Activated CD4-positive, alpha-beta T cell treated with anti-CD3 and anti-CD28 coated beads for 36 hours (primary cell): Measurements from ENCODE around the gene HM13. TPM values are rescaled to one million over a fixed set of nuclear protein-coding genes. Genes with fewer than 3 reads are reported as not detected.
"Not testable (repeated sequence)": the region's sequence is repeated elsewhere in the genome, so short reads cannot be mapped to it uniquely, and the experiment has no call there.

ENCODE experiments used
- ATAC-seq: fragments of 200-7000 bp; cut with Tn5 transposase; one replicate; pipeline ENCODE4 v1.10.0; 2021; ENCODE audit warnings: mild to moderate bottlenecking, moderate library complexity
- CTCF ChIA-PET: fragments of 350-600 bp; sonication (Branson Sonifier 250); formaldehyde crosslinking; loops from one replicate; lab custom pipeline; 2021; ENCODE audit warnings: antibody characterized with exemption; lab: Charles Lee
- POLR2A ChIA-PET: fragments of 350-600 bp; sonication (Branson Sonifier 250); formaldehyde crosslinking; loops from one replicate; lab custom pipeline; 2021; ENCODE audit warnings: antibody characterized with exemption, inconsistent platforms; lab: Charles Lee
- DNase-seq: peaks from one replicate; pipeline ENCODE4 v3.0.0-alpha.2; 2020
- H3K27ac Mint-ChIP-seq: one replicate; pipeline ENCODE4 v1.8.0; 2021; ENCODE audit warnings: mixed read lengths
- H3K27me3 Mint-ChIP-seq: one replicate; pipeline ENCODE4 v1.8.0; 2021; ENCODE audit warnings: mixed read lengths
- H3K36me3 Mint-ChIP-seq: one replicate; pipeline ENCODE4 v1.8.0; 2021; ENCODE audit warnings: low read depth, mixed read lengths
- H3K4me1 Mint-ChIP-seq: one replicate; pipeline ENCODE4 v1.8.0; 2021; ENCODE audit warnings: mixed read lengths
- H3K4me3 Mint-ChIP-seq: one replicate; pipeline ENCODE4 v1.8.0; 2021; ENCODE audit warnings: mild to moderate bottlenecking, moderate library complexity, mixed read lengths
- H3K9me3 Mint-ChIP-seq: one replicate; pipeline ENCODE4 v1.8.0; 2021; ENCODE audit warnings: low read depth, mixed read lengths
- intact Hi-C, 2 experiments: fragments of 100-400 bp; cut with DNase I in 1 of 2; cut with micrococcal nuclease in 1 of 2; formaldehyde crosslinking; loops; one replicate each; pipeline versions ENCODE4 v1.14.2 to v1.15.1; 2022 to 2024; cut with DNase I, micrococcal nuclease
- total RNA-seq, 2 experiments: library from RNA; stranded (reverse); gene quantifications; one replicate each; pipeline ENCODE4 v1.2.3, GENCODE V29; 2021

Gene HM13
- total RNA-seq, 2 experiments from 2014 or later, result 108 to 111 TPM

- intact Hi-C loops, result no loop called here
- Mint-ChIP-seq H3K4me3 (peak overlapping the region; percentile 91), H3K27ac (peak overlapping the region; percentile 7), H3K4me1 (peaks cover 26% of the 10 kb centered on the region), H3K27me3 (peaks cover 43% of the 10 kb centered on the region), H3K9me3 (no peaks in the 10 kb centered on the region), H3K36me3 (no peaks in the 10 kb centered on the region)
- DNase-seq, result peak; percentile 89
- CTCF ChIA-PET, result interaction anchor here (0.6 to 12.9 kb wide), 11 partner anchors 9 to 120 kb away, joined by 3 to 712 read pairs (median 3); partner anchors contain the start of gene BCL2L1
- POLR2A ChIA-PET, result interaction anchor here (1.4 to 2.3 kb wide), 3 partner anchors 9 to 34 kb away, joined by 4 to 13 read pairs (median 6); no protein-coding TSS in a partner anchor
- peak; percentile 48 for ATAC-seq
Measured at GRCh38 chr20:31603822-31604566, 89.8 kb downstream of the HM13 start.

- H3K27me3 Mint-ChIP-seq, result peaks cover 43% of the 10 kb centered on the region
- H3K4me1 Mint-ChIP-seq, result peaks cover 26% of the 10 kb centered on the region
Measured at GRCh38 chr20:31604567-31605030, 90.4 kb downstream of the HM13 start.

GRCh38 chr20:31605031-31605901 is 91.0 kb downstream of the HM13 start, which contains the start of gene ID1:
Gene ID1, plus strand, starts transcription at chr20:31605289. Its CDS starts 99 bp downstream, at chr20:31605388.
- Mint-ChIP-seq H3K36me3 (no peaks in the 10 kb centered on the region), H3K27ac (peak within 1 kb of the TSS; percentile 73), H3K4me3 (peak within 1 kb of the TSS; percentile 91), H3K27me3 (peaks cover 43% of the 10 kb centered on the region), H3K4me1 (peaks cover 26% of the 10 kb centered on the region), H3K9me3 (no peaks in the 10 kb centered on the region)
- ChIA-PET CTCF (interaction anchor here (0.6 to 12.9 kb wide), 7 partner anchors 8 to 118 kb away, joined by 3 to 712 read pairs (median 7); partner anchors contain the start of gene BCL2L1), POLR2A (interaction anchor here (0.6 to 2.3 kb wide), 5 partner anchors 27 to 113 kb away, joined by 3 to 13 read pairs (median 3); no protein-coding TSS in a partner anchor)
- DNase-seq (peak; percentile 93), ATAC-seq (peak; percentile 82)
- intact Hi-C loops, result loop anchor here (1.0 kb wide), 3 partner anchors 8 to 112 kb away; no protein-coding TSS in a partner anchor

More at GRCh38 chr20:31604567-31605030, 90.4 kb downstream of the HM13 start:
- CTCF ChIA-PET, result interaction anchor here (0.6 to 12.9 kb wide), 11 partner anchors 8 to 119 kb away, joined by 3 to 712 read pairs (median 3); partner anchors contain the start of gene BCL2L1
- Mint-ChIP-seq H3K4me3 (peak overlapping the region; percentile 91), H3K27ac (peak overlapping the region; percentile 7), H3K9me3 (no peaks in the 10 kb centered on the region), H3K36me3 (no peaks in the 10 kb centered on the region)
- no peak for ATAC-seq
- POLR2A ChIA-PET, result interaction anchor here (1.0 to 2.3 kb wide), 3 partner anchors 27 to 38 kb away, joined by 3 to 13 read pairs (median 4); no protein-coding TSS in a partner anchor
- DNase-seq, result no peak
- intact Hi-C loops, result loop anchor here (1.0 kb wide), 3 partner anchors 9 to 113 kb away; no protein-coding TSS in a partner anchor

GRCh38 chr20:31605902-31606803 is 91.9 kb downstream of the HM13 start:
- Mint-ChIP-seq H3K27me3 (peaks cover 45% of the 10 kb centered on the region), H3K36me3 (no peaks in the 10 kb centered on the region), H3K9me3 (no peaks in the 10 kb centered on the region), H3K4me1 (peaks cover 26% of the 10 kb centered on the region), H3K4me3 (peak overlapping the region; percentile 91), H3K27ac (no peak overlapping the region)
- POLR2A ChIA-PET, result interaction anchor here (0.9 to 2.3 kb wide), 3 partner anchors 33 to 112 kb away, joined by 3 to 13 read pairs (median 4); no protein-coding TSS in a partner anchor
- intact Hi-C loops, result loop anchor here (1.0 kb wide), 3 partner anchors 7 to 111 kb away; no protein-coding TSS in a partner anchor
- CTCF ChIA-PET, result interaction anchor here (0.5 to 12.9 kb wide), 5 partner anchors 7 to 118 kb away, joined by 3 to 712 read pairs (median 16); partner anchors contain the start of gene BCL2L1
- DNase-seq (peak; percentile 36), ATAC-seq (no peak)

- DNase-seq (no peak), ATAC-seq (no peak)
- POLR2A ChIA-PET, result no interaction called here
- Mint-ChIP-seq H3K36me3 (no peaks in the 10 kb centered on the region), H3K27me3 (peaks cover 46% of the 10 kb centered on the region), H3K27ac (no peak overlapping the region), H3K9me3 (no peaks in the 10 kb centered on the region), H3K4me3 (peak overlapping the region; percentile 91), H3K4me1 (peaks cover 26% of the 10 kb centered on the region)
- intact Hi-C loops, result no loop called here
- CTCF ChIA-PET, result interaction anchor here (0.5 to 12.9 kb wide), 2 partner anchors 41 to 94 kb away, joined by 3 to 712 read pairs; no protein-coding TSS in a partner anchor
Measured at GRCh38 chr20:31606804-31607639, 92.8 kb downstream of the HM13 start.

GRCh38 chr20:31607640-31608250 is 93.5 kb downstream of the HM13 start:
- ATAC-seq (no peak), DNase-seq (no peak)
- Mint-ChIP-seq H3K4me3 (no peak overlapping the region), H3K27ac (no peak overlapping the region), H3K9me3 (no peaks in the 10 kb centered on the region), H3K36me3 (no peaks in the 10 kb centered on the region), H3K27me3 (peaks cover 43% of the 10 kb centered on the region), H3K4me1 (peaks cover 23% of the 10 kb centered on the region)
- intact Hi-C loops, result no loop called here
- ChIA-PET POLR2A (no interaction called here), CTCF (interaction anchor here (0.7 to 12.9 kb wide), 2 partner anchors 42 to 132 kb away, joined by 3 to 712 read pairs; no protein-coding TSS in a partner anchor)

GRCh38 chr20:31608251-31608945 is 94.2 kb downstream of the HM13 start:
- peaks cover 20% of the 10 kb centered on the region for H3K4me1 Mint-ChIP-seq
- intact Hi-C loops, result no loop called here
- no peaks in the 10 kb centered on the region for H3K9me3 Mint-ChIP-seq
- ChIA-PET CTCF (interaction anchor here (0.7 to 12.9 kb wide), 3 partner anchors 43 to 132 kb away, joined by 3 to 712 read pairs (median 3); no protein-coding TSS in a partner anchor), POLR2A (no interaction called here)
- H3K4me3 Mint-ChIP-seq, result no peak overlapping the region
- H3K27ac Mint-ChIP-seq, result no peak overlapping the region
- H3K36me3 Mint-ChIP-seq, result no peaks in the 10 kb centered on the region
- no peak for ATAC-seq
- DNase-seq, result peak; percentile 22
- H3K27me3 Mint-ChIP-seq, result peaks cover 42% of the 10 kb centered on the region

GRCh38 chr20:31612271-31612640 is 98.0 kb downstream of the HM13 start:
- ATAC-seq, H3K4me1 Mint-ChIP-seq, H3K27ac Mint-ChIP-seq, H3K4me3 Mint-ChIP-seq, H3K36me3 Mint-ChIP-seq, DNase-seq, H3K9me3 Mint-ChIP-seq: not testable (repeated sequence)
- CTCF ChIA-PET, result interaction anchor here (0.6 to 12.9 kb wide), 38 partner anchors 9 to 194 kb away, joined by 3 to 712 read pairs (median 4); partner anchors contain the start of genes BCL2L1, COX4I2, ID1 and TPX2
- peaks cover 18% of the 10 kb centered on the region for H3K27me3 Mint-ChIP-seq
- POLR2A ChIA-PET, result interaction anchor here (0.6 to 1.2 kb wide), 3 partner anchors 9 to 49 kb away, joined by 3 to 6 read pairs (median 4); no protein-coding TSS in a partner anchor
- intact Hi-C loops, result loop anchor here in 1 of 2 experiments (2.0 kb wide), 2 partner anchors 97 to 151 kb away; partner anchors contain the start of gene HM13
